ENCODE results near the gene CSNK1G1. TPM values are rescaled to one million over a fixed set of nuclear protein-coding genes. Genes with fewer than 3 reads are reported as not detected.

The CSNK1G1 gene
- total and polyA plus RNA-seq, 2 of the 4 experiments (the other 2 are of a cell fraction), result 7.4 to 29.4 TPM

GRCh38 chr15:64356710-64357040 lies 702 bp upstream of the CSNK1G1 start:
- Histone ChIP-seq H3K9me1 (ENCODE audit: insufficient read depth, low read length) (no peaks in the 10 kb centered on the region), H3K27ac (ENCODE audit: insufficient read depth, low read length) (peak overlapping the region; percentile 34; the same call in 1 of the 2 replicates), H3K9me3 (ENCODE audit: control insufficient read depth, insufficient read depth, low read length) (no peaks in the 10 kb centered on the region), H3K23ac (ENCODE audit: low read depth, low read length) (no peak overlapping the region), H2BK5ac (ENCODE audit: low read depth, low read length, poor library complexity, severe bottlenecking) (no peak overlapping the region), H2BK120ac (ENCODE audit: low read depth, low read length) (no peak overlapping the region), H2BK20ac (ENCODE audit: low read depth, low read length) (no peak overlapping the region), H2BK15ac (ENCODE audit: low read depth, low read length) (no peak overlapping the region), H3K4me3 (ENCODE audit: insufficient read depth, low read depth, low read length) (peak overlapping the region; percentile 62; the same call in 1 of the 2 replicates), H3K79me1 (ENCODE audit: low read depth in 1 of 2, low read length in 2 of 2) (peaks cover 0 to 20% of the 10 kb centered on the region in 2 experiments; a peak in 2 of 4 replicates), H3K4me2 (ENCODE audit: low read depth, low read length) (peak overlapping the region; percentile 91), H3K14ac (replicated peaks; ENCODE audit: low read depth, low read length) (no peak overlapping the region), H2AK9ac (replicated peaks; ENCODE audit: low read depth, low read length, poor library complexity) (no peak overlapping the region), H2AFZ (replicated peaks; ENCODE audit: low read length, poor library complexity) (peak overlapping the region; percentile 11), H4K91ac (ENCODE audit: insufficient read depth, low read depth, low read length) (no peak overlapping the region), H4K20me1 (ENCODE audit: insufficient read depth, low read length) (no peaks in the 10 kb centered on the region), H3K56ac (ENCODE audit: extremely low read depth, insufficient read depth, low read length) (no peak overlapping the region), H3K4ac (ENCODE audit: low read depth, low read length) (no peak overlapping the region), H3K18ac (ENCODE audit: low read depth, low read length) (no peak overlapping the region), H2AK5ac (ENCODE audit: low read depth, low read length) (no peak overlapping the region), H3K4me1 (ENCODE audit: control insufficient read depth, insufficient read depth, low read length) (peaks cover 2% of the 10 kb centered on the region; the same call in 1 of the 2 replicates), H3K9ac (ENCODE audit: low read depth, low read length) (peak overlapping the region; percentile 37; the same call in 1 of the 2 replicates), H4K8ac (ENCODE audit: low read depth in 2 of 2, low read length in 2 of 2) (peak overlapping the region; percentile 1 to 70; a peak in 2 of 4 replicates), H3K36me3 (ENCODE audit: control insufficient read depth, insufficient read depth, low read length) (no peaks in the 10 kb centered on the region), H3K27me3 (ENCODE audit: control insufficient read depth, insufficient read depth, low read length) (no peaks in the 10 kb centered on the region), H4K5ac (ENCODE audit: low read depth, low read length) (no peak overlapping the region)
- intact Hi-C loops (cut with micrococcal nuclease) (loop anchor here (1.0 to 2.0 kb wide), 3 partner anchors 30 to 193 kb away; partner anchors contain the start of genes PPIB and TRIP4), dilution Hi-C loops (cut with HindIII; ENCODE audit: low sequenced_read_pairs, unreplicated experiment) (no loop called here), in situ Hi-C loops (cut with MboI; ENCODE audit: low sequenced_read_pairs) (no loop called here)
- DNase-seq, result no peak
- no peak for ATAC-seq (ENCODE audit: low read depth)
- no peak for TF ChIP-seq POLR2A (IDR thresholded peaks at IDR 0.05; ENCODE audit: low read depth, low read length)
- TF ChIP-seq, protein P1, sequence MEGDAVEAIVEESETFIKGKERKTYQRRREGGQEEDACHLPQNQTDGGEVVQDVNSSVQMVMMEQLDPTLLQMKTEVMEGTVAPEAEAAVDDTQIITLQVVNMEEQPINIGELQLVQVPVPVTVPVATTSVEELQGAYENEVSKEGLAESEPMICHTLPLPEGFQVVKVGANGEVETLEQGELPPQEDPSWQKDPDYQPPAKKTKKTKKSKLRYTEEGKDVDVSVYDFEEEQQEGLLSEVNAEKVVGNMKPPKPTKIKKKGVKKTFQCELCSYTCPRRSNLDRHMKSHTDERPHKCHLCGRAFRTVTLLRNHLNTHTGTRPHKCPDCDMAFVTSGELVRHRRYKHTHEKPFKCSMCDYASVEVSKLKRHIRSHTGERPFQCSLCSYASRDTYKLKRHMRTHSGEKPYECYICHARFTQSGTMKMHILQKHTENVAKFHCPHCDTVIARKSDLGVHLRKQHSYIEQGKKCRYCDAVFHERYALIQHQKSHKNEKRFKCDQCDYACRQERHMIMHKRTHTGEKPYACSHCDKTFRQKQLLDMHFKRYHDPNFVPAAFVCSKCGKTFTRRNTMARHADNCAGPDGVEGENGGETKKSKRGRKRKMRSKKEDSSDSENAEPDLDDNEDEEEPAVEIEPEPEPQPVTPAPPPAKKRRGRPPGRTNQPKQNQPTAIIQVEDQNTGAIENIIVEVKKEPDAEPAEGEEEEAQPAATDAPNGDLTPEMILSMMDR (conservative IDR thresholded peaks at IDR 0.05; ENCODE audit: low read depth, low read length), result no peak
- no peak for TF ChIP-seq MXI1 (IDR thresholded peaks at IDR 0.05; ENCODE audit: borderline replicate concordance, low read depth, low read length)
- TF ChIP-seq NFE2L2 (IDR thresholded peaks at IDR 0.05; ENCODE audit: low read depth, low read length), result no peak
- TF ChIP-seq FOS (IDR thresholded peaks at IDR 0.05; ENCODE audit: low read depth, low read length), result no peak
- no peak for TF ChIP-seq MAFK (IDR thresholded peaks at IDR 0.05; ENCODE audit: low read depth, low read length)
- TF ChIP-seq, protein P2, sequence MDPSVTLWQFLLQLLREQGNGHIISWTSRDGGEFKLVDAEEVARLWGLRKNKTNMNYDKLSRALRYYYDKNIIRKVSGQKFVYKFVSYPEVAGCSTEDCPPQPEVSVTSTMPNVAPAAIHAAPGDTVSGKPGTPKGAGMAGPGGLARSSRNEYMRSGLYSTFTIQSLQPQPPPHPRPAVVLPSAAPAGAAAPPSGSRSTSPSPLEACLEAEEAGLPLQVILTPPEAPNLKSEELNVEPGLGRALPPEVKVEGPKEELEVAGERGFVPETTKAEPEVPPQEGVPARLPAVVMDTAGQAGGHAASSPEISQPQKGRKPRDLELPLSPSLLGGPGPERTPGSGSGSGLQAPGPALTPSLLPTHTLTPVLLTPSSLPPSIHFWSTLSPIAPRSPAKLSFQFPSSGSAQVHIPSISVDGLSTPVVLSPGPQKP (IDR thresholded peaks at IDR 0.05; ENCODE audit: borderline replicate concordance, low read depth, low read length), result no peak
- no peak for TF ChIP-seq SMC3 (IDR thresholded peaks at IDR 0.05; ENCODE audit: low read depth, low read length)
- TF ChIP-seq RFX5 (IDR thresholded peaks at IDR 0.05; ENCODE audit: low read depth, low read length), result no peak
- TF ChIP-seq BHLHE40 (IDR thresholded peaks at IDR 0.05; ENCODE audit: low read depth, low read length), result no peak
- TF ChIP-seq MAZ (IDR thresholded peaks at IDR 0.05; ENCODE audit: borderline replicate concordance, low read depth, low read length), result no peak
- no peak for TF ChIP-seq CHD1 (IDR thresholded peaks at IDR 0.05; ENCODE audit: low read depth, low read length)
- TF ChIP-seq CEBPB (IDR thresholded peaks at IDR 0.05; ENCODE audit: low read depth, low read length), result no peak
- TF ChIP-seq, protein P3, sequence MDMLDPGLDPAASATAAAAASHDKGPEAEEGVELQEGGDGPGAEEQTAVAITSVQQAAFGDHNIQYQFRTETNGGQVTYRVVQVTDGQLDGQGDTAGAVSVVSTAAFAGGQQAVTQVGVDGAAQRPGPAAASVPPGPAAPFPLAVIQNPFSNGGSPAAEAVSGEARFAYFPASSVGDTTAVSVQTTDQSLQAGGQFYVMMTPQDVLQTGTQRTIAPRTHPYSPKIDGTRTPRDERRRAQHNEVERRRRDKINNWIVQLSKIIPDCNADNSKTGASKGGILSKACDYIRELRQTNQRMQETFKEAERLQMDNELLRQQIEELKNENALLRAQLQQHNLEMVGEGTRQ (IDR thresholded peaks at IDR 0.05; ENCODE audit: low read depth, low read length), result no peak
- no peak for TF ChIP-seq RCOR1 (IDR thresholded peaks at IDR 0.05; ENCODE audit: insufficient replicate concordance, low read length)
- TF ChIP-seq RAD21 (IDR thresholded peaks at IDR 0.05; ENCODE audit: low read length), result no peak
- ChIA-PET CTCF (interaction anchor here (0.6 to 1.0 kb wide), 2 partner anchors 163 to 1166 kb away, joined by 4 read pairs; no protein-coding TSS in a partner anchor), POLR2A (ENCODE audit: unreplicated experiment) (interaction anchor here (0.6 to 1.0 kb wide), 2 partner anchors 9 to 217 kb away, joined by 3 to 7 read pairs; no protein-coding TSS in a partner anchor)
- WGBS, 2 experiments (ENCODE audit: extremely low coverage in 2 of 2, insufficient read length in 1 of 2), result no CpG with 5 or more reads among the region's 5 CpGs
- no TSS peak for BruUV-seq (replicated peaks)
